HG03575 (cell line): ENCODE results near the gene EEPD1.
"Not testable (repeated sequence)": the region's sequence is repeated elsewhere in the genome, so short reads cannot be mapped to it uniquely, and the experiment has no call there.

Source experiments
- ATAC-seq: cut with Tn5 transposase; IDR thresholded peaks from one replicate; pipeline ENCODE4 v1.9.1; 2021; ENCODE audit not compliant: unreplicated experiment, insufficient number of reproducible peaks, low FRiP score; ENCODE audit errors: extremely low read depth

EEPD1 gene

GRCh38 chr7:36232555-36232954, 79.5 kb downstream of the EEPD1 start:
- ATAC-seq = no peak

GRCh38 chr7:36232971-36233550, 80.0 kb downstream of the EEPD1 start:
- no peak for ATAC-seq

DNA sequence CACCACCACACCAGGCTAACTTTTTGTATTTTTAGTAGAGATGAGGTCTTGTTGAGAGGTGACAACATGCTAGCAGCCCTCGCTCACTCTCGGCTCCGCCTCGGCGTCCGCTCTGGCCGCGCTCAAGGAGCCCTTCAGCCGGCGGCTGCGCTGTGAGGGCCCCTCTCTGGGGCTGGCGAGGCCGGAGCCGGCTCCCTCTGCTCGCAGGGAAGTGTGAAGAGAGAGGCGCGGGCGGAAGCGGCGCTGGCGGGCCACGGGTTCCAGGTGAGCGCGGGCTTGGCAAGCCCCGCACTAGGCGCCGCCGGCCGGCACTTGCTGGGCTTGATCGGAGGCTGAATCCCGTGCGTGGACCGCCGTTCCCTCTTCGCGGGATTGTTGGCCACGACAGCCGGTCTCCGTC, 83.0 kb downstream of the EEPD1 start:
- no peak for ATAC-seq

DNA sequence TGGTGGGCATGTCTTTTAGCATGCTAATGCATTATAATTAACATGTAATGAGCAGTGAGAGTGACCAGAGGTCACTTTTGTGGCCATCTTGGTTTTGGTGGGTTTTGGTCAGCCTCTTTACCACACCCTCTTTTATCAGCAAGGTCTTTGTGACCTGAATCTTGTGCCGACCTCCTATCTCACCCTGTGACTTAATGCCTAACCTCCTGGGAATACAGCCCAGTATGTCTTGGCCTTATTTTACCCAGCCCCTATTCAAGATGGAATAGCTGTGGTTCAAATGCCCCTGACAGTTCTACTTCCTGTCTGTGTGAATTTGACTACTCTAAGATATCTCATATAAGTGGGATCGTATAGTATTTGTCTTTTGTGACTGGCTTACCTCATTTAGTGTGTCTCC, 85.1 kb downstream of the EEPD1 start:
- no peak for ATAC-seq

- ATAC-seq = not testable (repeated sequence)
Observed at GRCh38 chr7:36243356-36243755, 90.3 kb downstream of the EEPD1 start.

GRCh38 chr7:36244001-36244400, 90.9 kb downstream of the EEPD1 start:
- not testable (repeated sequence) for ATAC-seq

- no peak for ATAC-seq
Observed at GRCh38 chr7:36244429-36244828, 91.4 kb downstream of the EEPD1 start.

- ATAC-seq = no peak
Observed at GRCh38 chr7:36245684-36246299, 92.7 kb downstream of the EEPD1 start.

DNA sequence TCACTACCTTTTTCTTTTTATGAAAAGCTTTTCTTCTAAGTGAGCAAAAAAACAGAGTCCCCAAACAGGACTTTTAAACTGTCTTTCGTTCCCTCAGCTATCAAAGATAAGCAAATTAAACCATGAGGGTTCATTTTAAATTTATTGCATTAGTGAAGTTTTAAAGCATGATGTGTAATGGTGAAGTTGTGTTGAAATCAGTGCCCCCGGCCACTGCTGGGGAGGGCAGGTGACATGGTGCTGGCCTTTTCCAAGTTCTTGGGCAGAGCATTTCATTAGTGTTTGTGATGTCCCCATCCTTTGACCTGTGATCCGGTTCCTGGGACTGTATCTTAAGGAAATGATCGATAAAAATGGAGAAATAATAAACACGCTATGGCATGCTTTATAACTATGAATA, 96.0 kb downstream of the EEPD1 start:
- no peak for ATAC-seq

- ATAC-seq = no peak
Observed at GRCh38 chr7:36253699-36254098, 100.6 kb downstream of the EEPD1 start.

DNA sequence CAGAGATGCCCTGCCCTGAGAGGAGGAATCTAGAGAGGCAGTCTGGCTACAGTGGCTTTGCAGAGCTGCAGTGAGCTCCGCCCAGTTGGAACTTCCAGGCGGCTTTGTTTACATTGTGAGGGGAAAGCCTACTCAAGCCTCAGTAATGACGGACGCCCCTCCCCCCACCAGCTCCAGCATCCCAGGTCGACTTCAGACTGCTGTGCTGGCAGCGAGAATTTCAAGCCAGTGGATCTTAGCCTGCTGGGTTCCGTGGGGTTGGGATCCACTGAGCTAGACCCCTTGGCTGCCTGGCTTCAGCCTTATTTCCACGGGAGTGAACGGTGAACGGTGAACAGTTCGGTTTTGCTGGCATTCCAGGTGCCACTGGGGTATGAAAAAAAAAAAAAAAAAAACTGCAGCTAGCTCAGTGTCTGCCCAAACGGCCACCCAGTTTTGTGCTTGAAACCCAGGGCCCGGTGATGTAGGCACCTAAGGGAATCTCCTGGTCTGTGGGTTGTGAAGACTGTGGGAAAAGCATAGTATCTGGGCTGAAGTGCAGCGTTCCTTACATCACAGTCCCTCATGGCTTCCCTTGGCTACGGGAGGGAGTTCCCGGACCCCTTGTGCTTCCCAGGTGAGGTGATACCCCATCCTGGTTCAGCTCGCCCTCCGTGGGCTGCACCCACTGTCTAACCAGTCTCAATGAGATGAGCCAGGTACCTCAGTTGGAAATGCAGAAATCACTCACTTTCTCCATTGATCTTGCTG, 105.6 kb downstream of the EEPD1 start:
- ATAC-seq = not testable (repeated sequence)

- no peak for ATAC-seq
Observed at GRCh38 chr7:36260481-36260880, 107.4 kb downstream of the EEPD1 start.

DNA sequence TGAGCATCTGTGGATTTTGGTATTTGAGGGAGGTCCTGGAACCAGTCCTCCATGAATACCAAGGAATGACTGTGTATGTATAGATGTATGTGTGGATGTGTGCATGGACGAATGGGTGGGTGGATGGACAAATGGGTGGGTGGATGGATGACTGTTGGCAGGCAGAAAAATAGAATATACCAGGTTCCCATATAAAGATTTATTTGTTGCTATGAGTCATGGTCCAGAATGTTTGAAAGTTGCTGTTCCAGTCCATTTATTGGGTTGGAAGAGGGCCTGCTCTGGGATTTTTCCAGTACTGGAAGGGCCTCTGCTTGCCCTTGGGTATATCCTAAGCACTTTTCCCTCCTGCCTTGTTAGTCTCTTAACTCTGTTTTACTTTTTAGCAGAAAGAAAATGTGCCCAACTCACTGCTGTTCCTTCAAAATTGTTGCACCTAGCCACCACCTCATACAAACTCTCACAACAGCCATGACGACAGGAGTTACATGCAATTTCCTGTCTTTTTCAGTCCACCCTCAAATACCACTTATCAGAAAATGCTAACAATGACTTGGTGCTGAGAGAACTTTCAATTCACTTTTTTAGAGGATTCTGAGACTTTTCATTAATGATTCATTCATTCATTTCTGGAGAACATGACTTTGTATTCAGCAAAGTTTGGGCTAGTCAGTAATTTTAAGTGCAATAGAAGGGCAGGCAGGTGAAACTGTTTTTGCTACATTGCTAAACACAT, 108.1 kb downstream of the EEPD1 start:
- no peak for ATAC-seq

DNA sequence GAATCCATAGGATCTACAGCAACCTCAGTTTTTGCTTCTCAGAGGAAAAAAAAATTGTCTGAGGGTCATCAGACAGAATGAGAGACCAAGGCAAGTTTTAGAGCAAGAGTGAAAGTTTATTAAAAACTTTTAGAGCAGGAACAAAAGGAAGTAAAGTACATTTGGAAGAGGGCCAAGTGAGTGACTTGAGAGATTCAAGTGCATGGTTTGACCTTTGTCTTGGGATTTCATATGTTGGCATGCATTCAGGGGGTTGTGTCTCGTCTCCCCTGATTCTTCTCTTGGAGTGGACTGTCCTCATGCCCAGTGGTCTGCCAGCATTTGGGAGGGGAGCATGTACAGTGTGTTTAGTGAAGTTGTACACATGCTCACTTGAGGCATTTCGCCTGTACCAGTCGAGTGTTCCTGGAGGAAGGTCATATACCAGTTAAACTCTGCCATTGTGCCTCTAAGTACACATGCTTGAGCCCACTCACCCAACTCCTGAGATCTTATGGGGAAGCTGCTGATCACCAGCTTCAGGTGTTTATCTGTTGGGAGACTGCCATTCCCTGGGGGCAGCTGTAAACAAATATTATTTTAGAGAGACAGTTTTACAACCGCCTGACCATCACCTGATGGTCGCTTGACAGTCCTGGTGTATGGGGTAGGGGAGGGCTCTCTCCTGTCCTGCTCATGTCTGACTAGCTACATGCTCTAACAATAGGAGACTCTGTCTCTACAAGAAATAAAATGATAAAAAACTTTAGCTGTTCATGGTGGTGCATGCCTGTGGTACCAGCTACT, 109.4 kb downstream of the EEPD1 start:
- ATAC-seq = no peak

GRCh38 chr7:36263095-36263484, 110.0 kb downstream of the EEPD1 start:
- ATAC-seq = no peak

DNA sequence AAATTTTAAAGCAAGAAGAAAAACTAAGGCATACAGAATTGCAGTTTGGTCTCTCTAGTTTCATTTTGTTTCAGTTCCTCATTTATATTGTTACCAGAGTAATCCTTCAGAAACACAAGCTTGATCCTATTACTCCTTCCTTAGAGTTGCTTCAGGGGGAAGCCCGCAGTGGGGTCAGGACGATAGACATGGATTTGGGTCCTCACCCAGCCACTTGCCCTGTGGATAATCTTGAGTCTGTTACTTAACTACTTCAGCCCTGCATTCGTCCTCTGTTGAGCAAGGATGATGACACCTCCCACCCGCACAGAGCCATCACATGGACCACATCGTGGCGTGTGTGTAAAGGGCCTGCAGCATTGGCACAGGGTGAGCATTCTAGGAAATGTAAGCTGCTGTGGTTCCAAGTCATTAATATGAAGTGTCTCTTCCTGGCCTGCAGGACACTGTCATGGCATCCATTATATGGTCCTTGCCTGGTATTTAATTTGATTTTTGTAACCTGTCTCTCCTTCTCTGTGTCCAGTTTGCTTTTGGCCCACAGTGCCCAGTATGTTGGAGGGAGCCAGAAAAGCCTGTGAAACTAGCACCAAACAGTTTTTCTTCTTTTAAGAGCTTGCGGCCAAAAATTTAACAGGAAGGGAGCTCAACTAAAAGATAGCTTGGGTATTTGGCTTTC, 111.2 kb downstream of the EEPD1 start:
- no peak for ATAC-seq

DNA sequence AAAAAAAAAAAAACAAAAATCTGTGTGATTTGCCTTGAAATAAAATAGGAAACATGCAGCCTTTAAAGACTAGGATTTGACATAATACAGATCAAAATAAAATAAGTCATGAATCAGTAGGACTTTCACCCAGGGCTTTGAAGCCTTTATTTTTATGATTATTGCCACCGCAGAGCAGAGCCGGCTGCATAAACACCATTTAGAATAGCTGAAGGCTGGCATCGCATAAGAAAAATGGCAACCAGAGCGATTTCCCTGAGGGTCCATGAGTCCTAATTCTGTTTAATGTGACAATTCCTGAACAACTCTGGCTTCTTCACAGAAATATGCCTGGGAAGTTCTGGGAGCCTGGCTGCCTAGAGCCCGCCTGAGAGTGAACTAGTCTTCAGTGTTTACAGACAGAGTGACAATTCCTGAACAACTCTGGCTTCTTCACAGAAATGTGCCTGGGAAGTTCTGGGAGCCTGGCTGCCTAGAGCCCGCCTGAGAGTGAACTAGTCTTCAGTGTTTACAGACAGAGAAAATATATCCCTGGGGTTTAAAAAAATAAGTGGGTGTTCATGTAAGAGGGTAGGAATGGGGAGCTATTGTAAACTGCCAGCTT, 112.0 kb downstream of the EEPD1 start:
- no peak for ATAC-seq

DNA sequence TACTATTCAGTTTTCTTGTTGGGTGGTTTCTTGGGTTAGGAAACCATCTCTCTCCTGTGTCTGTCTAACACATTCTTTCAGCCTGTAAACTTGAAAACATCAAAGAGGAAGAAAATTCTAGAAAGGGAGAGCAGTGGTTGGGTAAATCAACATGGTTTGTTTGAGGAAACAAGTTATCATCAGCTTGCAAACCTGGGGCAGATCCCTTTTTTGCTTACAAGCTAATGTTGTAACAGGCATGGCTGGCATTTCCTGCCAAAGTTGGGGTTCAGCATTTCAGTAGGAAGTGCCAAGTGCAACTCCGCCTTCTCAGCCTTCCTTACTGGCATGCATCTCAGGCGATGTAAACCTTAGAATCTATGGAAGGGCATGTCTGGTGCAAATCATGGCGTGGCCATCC, 112.6 kb downstream of the EEPD1 start:
- no peak for ATAC-seq
